SJSA1 (cell line): ENCODE measurements around the gene C18orf63. TPM values are rescaled to one million over a fixed set of nuclear protein-coding genes. Genes with fewer than 3 reads are reported as not detected.
A peak's percentile ranks its signal among the peaks of the same experiment; 100 is the strongest.

Source experiments
- DNase-seq, 2 experiments: peaks; one replicate each; pipeline ENCODE4 v3.0.0-alpha.2; 2015 to 2020; ENCODE audit warnings: low spot score in 2 of 2, low read depth in 1 of 2
- H3K27ac ChIP-seq: fragments of 250-450 bp; sonication (Bioruptor Pico); 2 replicates; pipeline ENCODE4 v1.5.1; 2020; ENCODE audit warnings: mild to moderate bottlenecking, moderate library complexity
- H3K27me3 ChIP-seq: fragments of 250-450 bp; sonication (Bioruptor Pico); replicated peaks from 2 replicates; pipeline ENCODE4 v1.5.1; 2020; ENCODE audit warnings: mild to moderate bottlenecking, moderate library complexity
- H3K36me3 ChIP-seq: fragments of 250-450 bp; sonication (Bioruptor Pico); 2 replicates; pipeline ENCODE4 v1.5.1; 2020; ENCODE audit warnings: mild to moderate bottlenecking
- H3K4me1 ChIP-seq: fragments of 250-450 bp; sonication (Bioruptor Pico); replicated peaks from 2 replicates; pipeline ENCODE4 v1.6.1; 2021; ENCODE audit warnings: mild to moderate bottlenecking
- H3K4me3 ChIP-seq: fragments of 250-450 bp; sonication (Bioruptor Pico); 2 replicates; pipeline ENCODE4 v1.5.1; 2020; ENCODE audit warnings: mild to moderate bottlenecking
- H3K9me3 ChIP-seq: fragments of 250-450 bp; sonication (Bioruptor Pico); replicated peaks from 2 replicates; pipeline ENCODE4 v1.5.1; 2020; ENCODE audit warnings: mild to moderate bottlenecking
- total RNA-seq: library from RNA; depleted of rRNA; stranded (reverse); fragments of >200 nt; shearing (Covaris generic); gene quantifications from 2 replicates; pipeline ENCODE4 v1.2.3, GENCODE V29; 2014

Gene C18orf63
- total RNA-seq, 1 experiment from 2014 or later = not detected

DNA sequence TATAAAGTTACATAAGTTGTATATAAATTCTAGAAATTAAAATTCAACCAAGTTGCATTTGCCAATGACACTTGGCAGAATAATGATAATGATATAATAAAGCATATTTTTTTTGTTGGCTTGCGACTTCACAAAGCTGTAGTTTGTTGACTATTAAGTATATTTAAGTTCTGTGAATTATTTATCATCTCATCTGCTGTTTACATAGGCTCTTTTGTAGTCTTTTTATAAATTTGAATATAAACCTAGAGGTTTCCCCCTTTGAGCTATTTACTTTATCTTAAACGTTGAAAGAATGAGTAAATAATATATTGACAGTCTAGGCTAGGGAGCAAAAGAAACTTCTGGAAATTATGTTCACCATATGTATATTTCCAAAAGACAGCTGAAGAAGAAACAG lies 32.9 kb downstream of the C18orf63 start:
- Histone ChIP-seq H3K4me1 (peaks cover 6% of the 10 kb centered on the region; the same call in 1 of the 2 replicates), H3K27ac (no peak overlapping the region), H3K4me3 (no peak overlapping the region), H3K27me3 (peaks cover 3% of the 10 kb centered on the region), H3K36me3 (no peaks in the 10 kb centered on the region), H3K9me3 (no peaks in the 10 kb centered on the region)
- no peak for DNase-seq

DNA sequence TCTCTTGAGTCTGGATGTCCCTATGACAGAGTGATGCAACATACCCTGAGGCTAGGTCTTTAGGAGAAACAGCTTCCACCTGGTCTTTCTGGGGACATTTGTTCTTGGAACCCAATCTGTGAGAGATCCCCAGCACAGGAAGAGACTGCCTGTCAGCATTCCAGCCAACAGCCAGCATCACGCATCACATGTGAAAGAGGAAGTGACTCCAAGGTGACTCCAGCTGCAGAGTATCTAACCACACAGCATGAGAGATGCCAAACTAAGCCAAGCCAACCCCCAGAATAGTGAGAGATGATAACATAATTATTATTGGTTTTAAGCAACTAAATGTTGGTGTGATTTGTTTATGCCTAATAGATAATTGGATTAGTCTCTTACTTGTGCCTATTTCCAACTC lies 35.7 kb downstream of the C18orf63 start:
- no peak overlapping the region for H3K27ac ChIP-seq
- no peaks in the 10 kb centered on the region for H3K9me3 ChIP-seq
- DNase-seq = no peak
- H3K36me3 ChIP-seq = no peaks in the 10 kb centered on the region
- no peak overlapping the region for H3K4me3 ChIP-seq
- H3K27me3 ChIP-seq = peaks cover 10% of the 10 kb centered on the region
- H3K4me1 ChIP-seq = peaks cover 6% of the 10 kb centered on the region; the same call in 1 of the 2 replicates

DNA sequence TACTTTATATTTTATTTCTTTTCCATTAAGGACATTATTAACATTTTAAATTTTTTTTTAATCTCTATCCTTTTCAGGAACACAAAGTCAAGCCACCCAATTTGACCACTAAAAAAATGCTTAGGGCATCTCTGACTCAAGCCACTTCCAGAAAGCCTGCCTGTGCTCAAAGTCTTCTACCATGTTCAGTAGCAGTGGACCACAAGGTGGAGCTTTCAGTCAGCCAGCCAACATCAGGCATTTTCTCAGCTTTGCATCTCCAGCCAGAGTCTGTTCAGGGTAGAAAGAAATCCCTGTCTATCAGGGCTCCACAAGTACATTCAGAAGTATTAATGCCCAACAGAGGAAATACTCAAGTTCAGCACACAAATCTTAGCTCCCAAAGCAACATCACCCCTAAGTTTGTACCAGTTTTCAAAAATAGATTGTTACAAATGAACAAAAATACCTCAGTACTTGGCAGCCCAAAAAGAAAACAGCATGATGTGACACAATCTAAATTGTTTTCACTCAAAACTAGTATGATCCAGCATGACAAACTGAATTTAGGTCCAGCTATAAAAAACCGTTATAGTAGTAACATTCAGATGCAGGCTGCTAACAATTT lies 37.6 kb downstream of the C18orf63 start:
- DNase-seq = peak; percentile 31 to 51

DNA sequence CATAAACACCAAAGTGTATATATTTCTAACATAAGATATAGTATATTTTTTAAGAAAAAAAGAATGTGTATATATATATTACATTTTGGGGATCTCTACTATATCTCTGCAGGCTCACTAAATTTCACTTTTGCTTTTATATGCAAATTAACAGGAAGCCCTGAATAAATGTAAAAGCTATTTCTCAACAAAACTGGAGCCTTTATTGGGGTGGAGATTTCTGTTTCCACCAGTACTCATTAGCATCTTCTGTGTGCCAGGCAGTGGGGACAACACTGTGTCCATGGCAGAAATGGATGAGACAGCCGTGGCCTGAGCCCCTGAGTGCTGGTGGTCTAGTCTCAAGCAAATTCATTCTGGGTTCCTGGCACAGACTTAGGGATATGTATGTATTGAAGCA lies 41.3 kb downstream of the C18orf63 start:
- no peak overlapping the region for H3K27ac ChIP-seq
- DNase-seq = no peak
- H3K4me3 ChIP-seq = no peak overlapping the region
- H3K4me1 ChIP-seq = no peaks in the 10 kb centered on the region
- no peaks in the 10 kb centered on the region for H3K36me3 ChIP-seq
- peaks cover 10% of the 10 kb centered on the region for H3K27me3 ChIP-seq
- no peaks in the 10 kb centered on the region for H3K9me3 ChIP-seq

More for the DNA sequence above, 37.6 kb downstream of the C18orf63 start:
- no peak overlapping the region for H3K27ac ChIP-seq
- peaks cover 6% of the 10 kb centered on the region; the same call in 1 of the 2 replicates for H3K4me1 ChIP-seq
- H3K36me3 ChIP-seq = no peaks in the 10 kb centered on the region
- H3K9me3 ChIP-seq = no peaks in the 10 kb centered on the region
- no peak overlapping the region for H3K4me3 ChIP-seq
- peaks cover 10% of the 10 kb centered on the region for H3K27me3 ChIP-seq

DNA sequence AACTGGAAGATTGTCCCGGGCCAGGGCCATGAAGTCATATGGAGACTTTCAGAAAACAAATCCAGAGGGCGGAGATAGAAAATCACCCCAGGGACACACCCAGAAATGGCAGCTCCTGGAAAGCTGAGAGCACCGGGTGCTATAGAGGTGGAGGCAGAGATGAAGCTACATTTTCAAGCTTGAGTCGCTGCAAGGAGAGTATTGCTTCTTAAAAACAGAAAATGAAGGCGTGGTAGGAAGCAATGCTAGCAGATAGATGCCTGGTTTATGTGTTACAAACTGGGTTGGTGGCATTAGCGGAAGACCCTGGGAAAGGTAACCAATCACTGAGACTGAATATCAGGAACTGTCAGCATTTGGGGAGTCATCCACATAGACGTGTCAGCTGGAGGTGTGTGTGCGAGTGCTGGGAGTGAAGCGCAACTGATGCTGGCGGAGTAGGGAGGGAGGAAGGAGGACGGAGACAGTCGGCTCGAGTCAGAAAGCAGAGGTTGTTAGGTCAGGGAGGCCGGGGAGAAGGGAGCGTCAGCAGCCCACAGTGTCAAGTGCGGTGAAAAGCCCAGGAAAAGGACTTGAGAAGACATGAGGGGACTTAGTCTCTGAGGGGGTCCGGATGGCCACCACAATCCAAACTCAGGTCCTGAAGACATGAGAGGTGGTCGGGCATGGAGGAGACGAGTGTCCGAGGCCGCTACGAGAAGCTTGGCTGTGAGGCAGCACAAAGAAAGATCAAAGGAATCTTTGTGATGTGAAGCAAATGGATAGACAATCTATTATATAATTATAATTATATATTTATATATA lies 45.4 kb downstream of the C18orf63 start:
- Histone ChIP-seq H3K36me3 (no peaks in the 10 kb centered on the region), H3K4me3 (no peak overlapping the region), H3K9me3 (no peaks in the 10 kb centered on the region), H3K27me3 (peaks cover 3% of the 10 kb centered on the region), H3K27ac (no peak overlapping the region), H3K4me1 (no peaks in the 10 kb centered on the region)
- no peak for DNase-seq

DNA sequence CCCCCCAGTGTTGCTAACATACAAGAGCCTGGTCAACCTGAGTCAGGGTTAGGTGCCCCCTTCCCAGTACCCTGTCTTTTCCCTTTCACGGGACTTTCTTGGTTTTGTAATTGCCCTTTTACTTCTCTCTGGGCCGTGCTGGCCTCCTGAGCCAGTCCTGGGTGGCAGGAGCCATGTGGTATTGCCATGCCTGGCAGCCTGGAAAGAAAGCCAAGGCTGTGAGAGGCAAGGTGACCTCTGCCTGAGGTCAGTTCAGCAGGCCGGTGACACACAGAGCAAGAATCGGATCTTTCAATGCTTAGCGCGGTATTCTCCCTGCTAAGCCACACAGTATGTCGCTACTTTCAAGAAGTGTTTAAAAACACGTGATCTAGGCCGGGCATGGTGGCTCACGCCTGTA lies 52.3 kb downstream of the C18orf63 start:
- no peaks in the 10 kb centered on the region for H3K36me3 ChIP-seq
- no peak for DNase-seq
- no peaks in the 10 kb centered on the region for H3K9me3 ChIP-seq
- H3K4me1 ChIP-seq = no peaks in the 10 kb centered on the region
- H3K27me3 ChIP-seq = peaks cover 18% of the 10 kb centered on the region
- H3K4me3 ChIP-seq = no peak overlapping the region
- H3K27ac ChIP-seq = no peak overlapping the region

DNA sequence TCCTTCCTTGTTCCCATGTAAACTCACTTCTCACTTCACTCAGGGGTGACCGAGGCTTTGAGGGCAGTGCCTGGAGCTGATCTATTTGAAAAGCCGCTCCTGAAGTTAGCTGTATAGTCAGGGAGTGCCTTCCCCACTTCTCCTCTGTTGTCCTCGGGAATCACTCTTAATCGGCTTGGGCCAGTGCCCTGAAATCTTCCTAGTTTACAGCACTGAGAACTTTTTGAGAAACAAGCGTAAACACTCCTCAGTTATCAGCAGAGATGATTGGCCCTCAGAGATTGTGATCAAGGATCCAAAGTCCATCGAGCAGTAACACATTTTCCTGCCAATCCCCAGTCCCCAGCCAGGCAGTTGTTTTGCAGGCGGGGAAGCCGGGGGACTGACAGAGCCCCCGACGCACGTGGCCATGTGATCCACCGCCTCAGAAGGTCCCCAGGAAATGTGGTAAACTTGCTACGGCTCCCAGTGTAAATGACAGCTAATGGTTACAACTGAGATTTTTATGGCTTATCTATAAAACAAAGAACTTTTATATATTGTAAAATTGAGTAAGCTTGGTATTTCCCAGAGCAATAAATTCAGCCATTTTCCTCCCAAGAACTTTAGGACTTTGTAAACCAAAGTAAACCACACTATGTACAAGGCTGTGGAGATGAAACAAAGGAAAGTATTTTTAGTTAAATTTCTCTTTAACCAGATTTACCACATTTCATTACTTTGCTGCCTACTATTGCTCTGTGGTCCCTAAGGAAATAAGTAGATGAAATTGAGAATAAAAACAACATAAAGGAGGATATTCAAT lies 53.5 kb downstream of the C18orf63 start:
- H3K27ac ChIP-seq = no peak overlapping the region
- DNase-seq = no peak
- no peaks in the 10 kb centered on the region for H3K4me1 ChIP-seq
- no peaks in the 10 kb centered on the region for H3K9me3 ChIP-seq
- H3K36me3 ChIP-seq = no peaks in the 10 kb centered on the region
- H3K27me3 ChIP-seq = peaks cover 18% of the 10 kb centered on the region
- H3K4me3 ChIP-seq = no peak overlapping the region

DNA sequence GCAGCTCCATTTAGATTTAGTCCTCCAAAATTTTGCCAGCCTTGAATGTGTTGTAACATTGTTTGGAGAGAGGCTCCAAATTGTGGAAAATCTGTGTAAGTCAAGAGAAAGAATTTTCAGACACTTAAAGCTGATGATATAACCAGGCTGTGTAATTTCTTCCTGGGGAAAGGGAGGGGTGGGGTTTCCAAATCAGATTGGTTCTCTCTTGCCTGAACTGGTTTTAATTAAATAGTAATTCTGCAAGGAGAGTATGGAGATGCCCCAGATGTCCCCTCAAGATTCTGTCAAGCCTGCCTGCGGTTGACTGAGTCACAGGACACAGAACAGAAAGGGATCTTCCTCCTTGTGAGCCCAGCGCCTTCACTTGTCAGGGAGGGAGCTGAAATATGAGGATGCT lies 54.5 kb downstream of the C18orf63 start:
- Histone ChIP-seq H3K9me3 (no peaks in the 10 kb centered on the region), H3K4me1 (no peaks in the 10 kb centered on the region), H3K27me3 (peaks cover 18% of the 10 kb centered on the region), H3K36me3 (no peaks in the 10 kb centered on the region), H3K27ac (no peak overlapping the region), H3K4me3 (no peak overlapping the region)
- DNase-seq = no peak

DNA sequence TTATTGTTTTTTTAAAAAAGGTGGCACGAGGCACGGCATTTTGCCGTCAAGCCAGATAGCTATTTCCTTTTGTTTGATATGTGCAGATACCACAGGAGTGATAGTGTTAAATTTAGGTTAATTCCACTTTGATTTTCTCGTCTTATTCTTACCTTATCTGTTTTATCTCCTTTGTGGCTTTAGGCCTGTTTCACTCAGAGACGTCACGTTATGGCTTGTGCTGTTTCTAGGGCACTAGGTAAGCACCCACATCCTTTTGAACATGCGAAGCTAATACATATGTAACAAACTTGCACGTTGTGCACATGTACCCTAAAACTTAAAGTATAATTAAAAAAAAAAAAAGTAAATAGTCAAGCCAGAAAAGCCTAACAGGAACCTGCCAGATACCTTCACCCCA lies 57.8 kb downstream of the C18orf63 start:
- Histone ChIP-seq H3K36me3 (no peaks in the 10 kb centered on the region), H3K4me3 (no peak overlapping the region), H3K9me3 (no peaks in the 10 kb centered on the region), H3K27ac (no peak overlapping the region), H3K4me1 (no peaks in the 10 kb centered on the region), H3K27me3 (peaks cover 18% of the 10 kb centered on the region)
- no peak for DNase-seq

DNA sequence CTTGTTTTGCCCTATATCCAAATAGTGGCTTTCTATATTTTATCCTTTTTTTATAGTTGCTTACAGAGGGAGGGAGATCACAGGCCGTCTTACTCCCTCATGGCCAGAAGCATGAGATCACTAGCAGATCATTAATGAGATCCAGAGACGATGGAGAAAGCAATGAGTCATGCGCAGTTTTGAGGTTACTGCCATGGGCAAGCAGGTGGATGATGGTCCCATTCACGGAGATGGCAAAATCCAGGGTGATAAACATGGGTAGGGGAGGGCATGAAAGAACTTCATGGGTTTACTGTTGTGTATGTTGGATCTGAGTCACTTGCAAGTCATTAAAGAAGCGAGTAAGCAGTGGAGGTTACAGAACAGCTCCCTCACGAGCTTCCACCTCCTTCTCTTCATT lies 60.4 kb downstream of the C18orf63 start:
- H3K27ac ChIP-seq = no peak overlapping the region
- no peaks in the 10 kb centered on the region for H3K9me3 ChIP-seq
- DNase-seq = no peak
- no peaks in the 10 kb centered on the region for H3K36me3 ChIP-seq
- H3K27me3 ChIP-seq = no peaks in the 10 kb centered on the region
- H3K4me1 ChIP-seq = no peaks in the 10 kb centered on the region
- H3K4me3 ChIP-seq = no peak overlapping the region

DNA sequence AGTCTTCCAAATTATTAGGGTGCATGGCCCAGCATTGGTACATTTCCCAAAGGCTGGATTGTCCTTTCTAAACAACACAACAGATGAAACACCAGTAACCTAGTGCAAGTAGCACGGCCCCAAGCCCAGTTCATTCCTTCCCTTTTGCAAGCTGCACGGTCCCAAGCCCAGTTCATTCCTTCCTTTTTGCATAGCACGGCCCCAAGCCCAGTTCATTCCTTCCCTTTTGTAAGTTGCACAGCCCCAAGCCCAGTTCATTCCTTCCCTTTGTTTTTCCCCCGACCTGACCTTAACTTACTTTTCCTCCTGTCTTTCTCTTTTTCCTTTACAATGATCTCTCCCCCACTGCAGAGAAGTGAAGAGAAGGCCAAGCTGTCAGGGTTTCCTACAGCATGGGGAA lies 60.9 kb downstream of the C18orf63 start:
- Histone ChIP-seq H3K4me1 (no peaks in the 10 kb centered on the region), H3K36me3 (no peaks in the 10 kb centered on the region), H3K27ac (no peak overlapping the region), H3K9me3 (no peaks in the 10 kb centered on the region), H3K4me3 (no peak overlapping the region), H3K27me3 (no peaks in the 10 kb centered on the region)
- DNase-seq = no peak

DNA sequence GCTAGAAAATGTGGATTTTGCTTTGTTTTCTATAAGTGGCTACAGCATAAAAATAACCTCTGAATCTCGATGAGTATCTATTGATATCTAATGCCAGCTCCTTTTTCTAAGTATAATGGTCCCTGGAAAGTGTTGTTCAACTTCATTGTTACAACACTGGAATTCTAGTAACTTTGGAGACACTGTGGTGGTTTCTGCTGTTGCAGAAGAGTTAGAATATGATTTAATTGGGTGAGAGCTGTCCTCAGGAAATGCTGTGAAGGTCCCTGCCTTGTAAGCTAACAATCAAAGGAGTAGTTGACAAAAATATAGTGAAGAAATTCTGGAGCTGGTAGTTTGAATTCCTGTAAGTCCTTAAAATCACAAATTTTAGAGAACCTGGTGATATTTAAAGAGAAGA lies 62.1 kb downstream of the C18orf63 start:
- no peak overlapping the region for H3K4me3 ChIP-seq
- no peaks in the 10 kb centered on the region for H3K36me3 ChIP-seq

DNA sequence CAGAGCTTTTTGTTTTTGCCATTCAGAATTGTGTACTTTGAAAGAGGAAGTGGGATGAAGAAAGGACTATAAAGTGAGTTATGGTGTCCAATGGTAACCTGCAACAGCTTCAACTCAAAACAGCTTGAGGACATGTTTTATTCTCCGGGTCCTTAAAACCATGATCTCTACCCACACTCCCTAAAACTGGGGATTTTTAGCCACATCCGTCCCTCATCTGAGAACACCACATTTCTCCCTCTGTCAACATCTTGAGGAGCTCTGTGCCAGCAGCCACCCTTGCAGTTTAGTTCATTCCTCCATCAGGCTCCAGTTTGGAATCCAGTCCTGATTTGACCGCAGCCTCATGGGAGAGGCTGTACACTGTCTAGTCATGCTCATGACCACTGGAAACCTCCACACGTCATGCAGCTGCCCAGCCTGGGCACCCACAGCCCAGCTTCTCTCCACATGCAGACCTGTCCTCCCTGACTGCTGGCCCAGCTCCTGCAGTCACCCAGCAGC lies 62.6 kb downstream of the C18orf63 start:
- no peaks in the 10 kb centered on the region for H3K4me1 ChIP-seq
- H3K27ac ChIP-seq = no peak overlapping the region
- H3K9me3 ChIP-seq = no peaks in the 10 kb centered on the region
- H3K36me3 ChIP-seq = no peaks in the 10 kb centered on the region
- H3K27me3 ChIP-seq = no peaks in the 10 kb centered on the region
- DNase-seq = peak in 1 of 2 experiments; percentile 17
- no peak overlapping the region for H3K4me3 ChIP-seq

More for the DNA sequence above, 62.1 kb downstream of the C18orf63 start:
- Histone ChIP-seq H3K27ac (no peak overlapping the region), H3K4me1 (no peaks in the 10 kb centered on the region), H3K9me3 (no peaks in the 10 kb centered on the region), H3K27me3 (no peaks in the 10 kb centered on the region)
- DNase-seq = no peak

DNA sequence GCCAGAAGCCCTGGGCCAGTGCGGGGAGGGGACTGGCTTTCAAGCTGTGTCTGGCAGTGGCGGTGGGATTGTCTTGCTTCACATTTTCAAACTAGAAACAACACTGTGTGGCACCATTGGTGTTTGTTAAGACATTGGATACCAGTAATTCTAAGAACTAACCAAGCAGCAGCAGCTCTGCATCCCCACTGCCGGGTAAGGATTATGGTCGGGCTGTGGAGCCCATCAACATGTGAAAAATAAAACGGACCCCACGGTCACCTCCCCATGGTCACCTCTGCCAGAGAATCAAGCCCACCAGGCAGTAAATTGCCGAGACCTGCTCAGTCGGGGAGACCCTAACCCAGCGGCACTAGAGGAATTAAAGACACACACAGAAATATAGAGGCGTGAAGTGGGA lies 65.3 kb downstream of the C18orf63 start:
- no peak overlapping the region for H3K4me3 ChIP-seq
- no peaks in the 10 kb centered on the region for H3K36me3 ChIP-seq
- DNase-seq = peak in 1 of 2 experiments; percentile 27
- no peaks in the 10 kb centered on the region for H3K9me3 ChIP-seq
- H3K27me3 ChIP-seq = no peaks in the 10 kb centered on the region
- no peaks in the 10 kb centered on the region for H3K4me1 ChIP-seq
- H3K27ac ChIP-seq = no peak overlapping the region
